SK-N-SH treated with all-trans-retinoic acid at 6 μM for 48 hours (cell line): ENCODE data around the gene RND2.

Source experiments
- BACH2 ChIP-seq: fragments of 250-450 bp; sonication (Bioruptor Pico); IDR thresholded peaks from 2 replicates; pipeline ENCODE4 v1.9.0; 2021; ENCODE audit warnings: mild to moderate bottlenecking, borderline replicate concordance
- CREB5 ChIP-seq: fragments of 250-450 bp; sonication (Bioruptor Pico); IDR thresholded peaks from 2 replicates; pipeline ENCODE4 v1.5.1; 2020; ENCODE audit warnings: low read depth, mild to moderate bottlenecking, moderate library complexity
- ESRRG ChIP-seq: fragments of 250-450 bp; sonication (Bioruptor Pico); IDR thresholded peaks from 2 replicates; pipeline ENCODE4 v1.6.1; 2021; ENCODE audit warnings: mild to moderate bottlenecking
- OSR1 ChIP-seq: fragments of 250-450 bp; sonication (Bioruptor Pico); IDR thresholded peaks from 2 replicates; pipeline ENCODE4 v1.8.0; 2022; ENCODE audit warnings: moderate library complexity, mild to moderate bottlenecking, inconsistent platforms
- RARB ChIP-seq: fragments of 250-450 bp; sonication (Bioruptor Pico); IDR thresholded peaks from 2 replicates; pipeline ENCODE4 v1.8.0; 2021; ENCODE audit warnings: mild to moderate bottlenecking, moderate library complexity
- SNAI2 ChIP-seq: fragments of 250-450 bp; sonication (Bioruptor Pico); IDR thresholded peaks from 2 replicates; pipeline ENCODE4 v1.5.0; 2020; ENCODE audit warnings: mild to moderate bottlenecking, moderate library complexity
- TSHZ2 ChIP-seq: fragments of 250-450 bp; sonication (Bioruptor Pico); IDR thresholded peaks from 2 replicates; pipeline ENCODE4 v1.5.0; 2020; ENCODE audit warnings: mild to moderate bottlenecking, moderate library complexity
- ZC3H10 ChIP-seq: fragments of 250-450 bp; sonication (Bioruptor Pico); IDR thresholded peaks from 2 replicates; pipeline ENCODE4 v1.5.1; 2021; ENCODE audit warnings: mild to moderate bottlenecking, moderate library complexity
- ZFP30 ChIP-seq: fragments of 450-650 bp; formaldehyde crosslinking; IDR thresholded peaks from 2 replicates; pipeline ENCODE4 v1.5.0; 2022; ENCODE audit warnings: mild to moderate bottlenecking, moderate library complexity
- ZNF8 ChIP-seq: fragments of 450-650 bp; formaldehyde crosslinking; IDR thresholded peaks from 2 replicates; pipeline ENCODE4 v1.5.0; 2020; ENCODE audit warnings: mild to moderate bottlenecking, moderate library complexity

- TF ChIP-seq SNAI2 (CRISPR knock-in tag) (no peak), BACH2 (CRISPR knock-in tag) (no peak), TSHZ2 (no peak), ESRRG (CRISPR knock-in tag) (no peak), RARB (CRISPR knock-in tag) (no peak), ZFP30 (CRISPR knock-in tag) (no peak), CREB5 (CRISPR knock-in tag) (no peak), OSR1 (CRISPR knock-in tag) (no peak), ZC3H10 (CRISPR knock-in tag) (no peak), ZNF8 (no peak)
Observed at GRCh38 chr17:42999003-42999525, 26.0 kb upstream of the RND2 start.
